Gastrocnemius medialis (tissue), 4 donors: ENCODE data around the gene TPH2.

Experiments used
- POLR2A ChIP-seq, 2 donors: fragments of 450-650 bp; IDR thresholded peaks; one replicate each; pipeline ENCODE4 v1.6.1; 2017; ENCODE audit warnings: antibody characterized with exemption in 2 of 2, mild to moderate bottlenecking in 2 of 2, moderate library complexity in 2 of 2
- TF ChIP-seq, protein P1 (sequence below), 5 experiments: fragments of 450-650 bp in 3 of 5; fragments of 200-600 bp in 2 of 5; sonication (generic) in 2 of 5; IDR thresholded peaks in 4 of 5; conservative IDR thresholded peaks in 1 of 5; 1 replicate in 4 of 5; 2 replicates in 1 of 5; pipeline ENCODE4 v1.5.1; 2016 to 2019; ENCODE audit warnings: antibody characterized with exemption in 5 of 5, mild to moderate bottlenecking in 3 of 5, moderate library complexity in 3 of 5

DNA sequence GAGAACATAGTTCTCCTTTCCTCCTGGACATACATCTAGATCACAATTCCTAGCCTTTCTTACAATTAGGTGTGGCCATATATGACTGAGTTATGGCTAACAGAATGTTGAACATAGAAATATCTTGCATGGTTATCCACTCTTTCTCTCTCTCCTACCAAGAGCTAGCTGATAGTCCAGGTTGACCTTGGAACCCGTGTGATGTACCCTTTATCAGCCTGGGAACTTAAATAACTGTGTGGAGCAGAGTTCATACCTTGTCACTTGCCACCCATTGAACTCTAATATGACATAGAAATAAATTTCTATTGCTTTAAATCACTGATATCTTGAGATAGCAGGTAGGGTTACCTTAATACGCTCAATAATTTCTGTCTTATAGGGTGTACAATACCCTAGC is 115.9 kb downstream of the TPH2 start:
- TF ChIP-seq, protein P1, sequence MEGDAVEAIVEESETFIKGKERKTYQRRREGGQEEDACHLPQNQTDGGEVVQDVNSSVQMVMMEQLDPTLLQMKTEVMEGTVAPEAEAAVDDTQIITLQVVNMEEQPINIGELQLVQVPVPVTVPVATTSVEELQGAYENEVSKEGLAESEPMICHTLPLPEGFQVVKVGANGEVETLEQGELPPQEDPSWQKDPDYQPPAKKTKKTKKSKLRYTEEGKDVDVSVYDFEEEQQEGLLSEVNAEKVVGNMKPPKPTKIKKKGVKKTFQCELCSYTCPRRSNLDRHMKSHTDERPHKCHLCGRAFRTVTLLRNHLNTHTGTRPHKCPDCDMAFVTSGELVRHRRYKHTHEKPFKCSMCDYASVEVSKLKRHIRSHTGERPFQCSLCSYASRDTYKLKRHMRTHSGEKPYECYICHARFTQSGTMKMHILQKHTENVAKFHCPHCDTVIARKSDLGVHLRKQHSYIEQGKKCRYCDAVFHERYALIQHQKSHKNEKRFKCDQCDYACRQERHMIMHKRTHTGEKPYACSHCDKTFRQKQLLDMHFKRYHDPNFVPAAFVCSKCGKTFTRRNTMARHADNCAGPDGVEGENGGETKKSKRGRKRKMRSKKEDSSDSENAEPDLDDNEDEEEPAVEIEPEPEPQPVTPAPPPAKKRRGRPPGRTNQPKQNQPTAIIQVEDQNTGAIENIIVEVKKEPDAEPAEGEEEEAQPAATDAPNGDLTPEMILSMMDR (IDR thresholded peaks at IDR 0.05 in 4 of 5, conservative IDR thresholded peaks at IDR 0.05 in 1 of 5), result no peak
- TF ChIP-seq POLR2A (IDR thresholded peaks at IDR 0.05), result no peak
